Hindlimb muscle (tissue), 1 donor: ENCODE data around the gene COPZ2. TPM values are rescaled to one million over a fixed set of nuclear protein-coding genes. Genes with fewer than 3 reads are reported as not detected.
A peak's percentile ranks its signal among the peaks of the same experiment; 100 is the strongest.
"Not testable (repeated sequence)": the region's sequence is repeated elsewhere in the genome, so short reads cannot be mapped to it uniquely, and the experiment has no call there.

Source experiments
- DNase-seq: peaks from one replicate; pipeline ENCODE4 v3.0.0-alpha.2; 2013
- polyA plus RNA-seq: library from polyadenylated mRNA; unstranded; fragments of 120-200 nt; gene quantifications from one replicate; pipeline ENCODE4 v1.2.1, GENCODE V29; 2013; ENCODE audit not compliant: insufficient read length

COPZ2 gene
- polyA plus RNA-seq, 1 donor = 39.1 TPM

GRCh38 chr17:48028736-48029135, 8.9 kb downstream of the COPZ2 start:
- no peak for DNase-seq

- no peak for DNase-seq
Observed at GRCh38 chr17:48027322-48027981, 10.1 kb downstream of the COPZ2 start.

GRCh38 chr17:48026502-48027321, 10.9 kb downstream of the COPZ2 start:
- peak; percentile 91 for DNase-seq

GRCh38 chr17:48025904-48026501, 11.6 kb downstream of the COPZ2 start:
- no peak for DNase-seq

- peak; percentile 94 for DNase-seq
Observed at GRCh38 chr17:48025040-48025903, 12.3 kb downstream of the COPZ2 start.

GRCh38 chr17:48024149-48025039, 13.2 kb downstream of the COPZ2 start:
- DNase-seq = no peak

DNA sequence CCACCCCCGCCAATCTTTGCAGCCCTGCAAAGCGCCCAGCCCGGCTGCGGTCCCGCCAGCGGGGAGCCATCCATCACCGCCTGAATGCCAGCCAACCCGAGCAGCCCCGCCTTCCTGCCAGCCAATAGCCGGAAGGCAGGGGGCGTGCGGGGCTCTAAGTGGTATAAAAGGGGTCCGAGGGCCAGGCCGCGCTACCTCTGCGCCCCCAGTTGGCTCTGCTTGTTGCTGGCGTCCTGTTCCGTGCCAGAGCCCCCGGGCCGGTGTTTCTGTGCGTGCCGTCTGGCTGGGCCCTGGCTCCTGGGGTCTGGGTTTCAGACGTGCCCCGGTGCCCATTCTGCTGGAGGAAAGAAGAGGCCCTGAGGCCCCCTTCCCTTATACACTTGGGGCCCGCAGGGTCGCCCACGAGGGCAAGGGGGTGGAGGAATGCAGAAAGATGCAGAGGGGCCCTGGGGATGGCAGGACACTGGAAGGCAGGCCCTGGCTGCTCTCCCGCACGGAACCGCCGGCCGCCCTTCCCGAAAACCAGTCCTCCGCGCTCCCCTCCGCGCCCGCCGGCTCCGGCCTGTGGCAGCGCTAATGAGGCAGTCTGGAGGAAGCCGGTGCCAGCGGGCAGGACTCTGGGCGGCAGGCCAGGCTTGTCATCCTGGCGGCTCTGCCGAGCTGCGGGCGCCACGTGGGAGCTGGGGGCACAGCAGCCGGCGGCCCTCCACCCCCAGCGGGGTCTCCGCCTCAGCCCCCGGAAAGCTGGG, 14.0 kb downstream of the COPZ2 start:
- DNase-seq = peak; percentile 62

- DNase-seq = no peak
Observed at GRCh38 chr17:48022901-48023300, 14.7 kb downstream of the COPZ2 start.

DNA sequence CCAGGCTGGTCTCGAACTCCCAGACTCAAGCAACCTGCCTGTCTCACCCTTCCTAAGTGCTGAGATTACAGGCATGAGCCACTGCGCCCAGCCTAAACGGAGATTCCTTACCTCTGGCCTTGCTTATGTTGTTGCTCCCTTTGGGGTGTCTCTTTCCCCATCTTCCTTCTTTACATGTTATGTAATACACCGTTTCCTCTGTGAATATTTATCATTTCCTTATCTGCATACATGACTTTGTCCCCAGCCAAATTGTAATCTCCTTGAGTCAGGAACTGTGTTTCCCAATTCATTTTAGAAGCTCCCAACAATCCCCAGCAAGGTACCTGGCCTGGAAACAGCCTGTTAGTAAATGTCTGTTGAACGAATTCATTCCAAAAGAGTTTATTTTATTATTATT, 15.7 kb downstream of the COPZ2 start:
- no peak for DNase-seq

- not testable (repeated sequence) for DNase-seq
Observed at GRCh38 chr17:48017817-48018158, 19.8 kb downstream of the COPZ2 start.

GRCh38 chr17:48016112-48016511, 21.5 kb downstream of the COPZ2 start:
- no peak for DNase-seq

DNA sequence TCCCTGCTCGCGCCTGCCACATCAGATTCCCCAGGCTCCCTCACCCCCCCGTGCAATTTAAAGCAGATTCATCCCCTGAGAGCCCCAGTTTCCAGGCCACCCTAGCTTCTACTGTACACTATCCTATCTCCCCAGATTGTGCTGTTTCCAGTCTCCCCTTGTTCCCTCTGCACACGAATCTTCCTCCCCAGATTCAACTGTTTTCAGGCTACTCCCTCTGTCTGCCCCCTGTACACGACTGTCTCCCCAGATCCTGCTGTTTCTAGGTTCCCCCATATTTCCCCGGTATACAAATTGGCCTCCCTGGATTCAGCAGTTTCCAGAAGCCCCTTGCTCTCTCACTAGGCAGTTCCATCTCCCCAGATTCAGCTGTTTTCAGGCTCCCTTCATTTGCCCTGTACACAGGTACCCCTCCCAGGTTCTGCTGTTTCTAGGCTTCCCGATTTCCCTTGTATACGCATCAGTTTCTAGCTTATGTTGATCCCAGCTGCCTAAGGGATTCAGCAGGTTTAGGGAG, 22.9 kb downstream of the COPZ2 start:
- DNase-seq = no peak

DNA sequence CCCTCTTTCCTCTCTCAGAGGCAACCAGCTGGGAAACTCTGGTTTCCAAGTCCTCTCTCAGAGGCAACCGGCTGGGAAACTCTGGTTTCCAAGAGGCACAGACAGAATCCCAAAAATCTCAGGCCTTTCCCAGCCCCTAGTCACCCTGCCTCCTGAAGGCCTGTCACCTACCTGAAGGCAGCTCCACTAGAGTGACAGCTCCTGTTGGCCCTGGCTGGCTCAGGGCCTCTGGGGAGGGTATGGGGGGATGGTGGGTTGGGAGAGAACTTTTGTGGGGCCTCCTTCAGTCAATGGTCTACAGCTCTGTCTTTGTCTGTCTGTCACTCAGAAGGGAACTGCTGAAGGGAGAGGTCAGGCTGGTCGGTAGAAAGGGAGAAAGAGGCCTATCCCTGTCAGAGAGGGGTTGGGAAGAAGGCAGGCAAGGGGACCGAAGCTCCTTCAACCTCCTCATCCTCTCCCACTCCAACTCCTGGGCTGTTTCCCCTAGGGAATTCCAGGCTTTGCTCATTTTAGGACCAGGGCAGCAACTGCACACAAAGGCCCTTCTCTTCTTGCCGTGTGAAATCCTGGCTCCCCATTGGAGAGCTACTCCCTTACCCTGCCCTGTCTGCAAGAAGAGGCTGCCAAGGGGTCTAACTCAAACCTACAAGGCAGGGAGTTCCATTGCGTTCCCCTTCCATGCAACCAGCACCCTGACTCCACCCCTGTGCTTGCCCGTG, 23.6 kb downstream of the COPZ2 start:
- DNase-seq = no peak

DNA sequence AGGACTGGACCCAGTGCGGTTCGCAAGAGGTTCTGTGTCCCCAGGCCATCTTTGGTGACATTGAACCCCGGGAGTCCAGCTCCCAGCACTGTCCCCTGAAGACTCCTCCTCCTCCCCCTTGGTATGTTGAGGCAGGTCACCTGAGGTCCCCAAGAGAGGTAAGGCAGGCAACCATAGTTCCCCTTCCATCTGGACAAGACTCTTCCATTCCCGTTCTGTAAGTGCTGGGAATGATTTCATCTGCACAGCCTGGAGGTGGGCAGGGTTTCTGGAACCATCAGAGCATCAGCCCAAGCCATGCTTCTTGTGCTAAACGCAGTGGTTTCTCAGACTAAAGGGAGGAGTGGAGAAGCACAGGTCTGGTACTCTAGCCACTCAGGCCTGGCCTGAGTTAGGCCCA, 24.9 kb downstream of the COPZ2 start:
- DNase-seq = no peak

DNA sequence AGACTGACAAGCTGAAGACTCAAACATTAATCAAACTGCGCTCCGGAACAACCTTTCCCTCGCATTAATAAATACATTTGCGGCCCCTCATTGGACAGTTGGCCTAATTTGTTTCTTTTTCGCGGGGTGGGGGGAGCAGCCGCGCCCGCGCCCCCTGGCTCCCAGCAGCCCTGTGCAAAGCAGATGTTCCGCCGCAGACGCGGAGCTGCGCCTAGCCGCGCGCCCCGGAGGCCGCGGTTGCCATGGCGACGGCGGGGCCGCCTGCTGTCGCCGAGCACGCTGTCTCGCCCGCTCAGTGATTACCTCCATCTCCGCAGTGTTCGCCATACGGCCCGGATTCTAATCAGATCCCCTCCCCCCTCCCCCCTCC, 25.5 kb downstream of the COPZ2 start:
- DNase-seq = peak; percentile 70

DNA sequence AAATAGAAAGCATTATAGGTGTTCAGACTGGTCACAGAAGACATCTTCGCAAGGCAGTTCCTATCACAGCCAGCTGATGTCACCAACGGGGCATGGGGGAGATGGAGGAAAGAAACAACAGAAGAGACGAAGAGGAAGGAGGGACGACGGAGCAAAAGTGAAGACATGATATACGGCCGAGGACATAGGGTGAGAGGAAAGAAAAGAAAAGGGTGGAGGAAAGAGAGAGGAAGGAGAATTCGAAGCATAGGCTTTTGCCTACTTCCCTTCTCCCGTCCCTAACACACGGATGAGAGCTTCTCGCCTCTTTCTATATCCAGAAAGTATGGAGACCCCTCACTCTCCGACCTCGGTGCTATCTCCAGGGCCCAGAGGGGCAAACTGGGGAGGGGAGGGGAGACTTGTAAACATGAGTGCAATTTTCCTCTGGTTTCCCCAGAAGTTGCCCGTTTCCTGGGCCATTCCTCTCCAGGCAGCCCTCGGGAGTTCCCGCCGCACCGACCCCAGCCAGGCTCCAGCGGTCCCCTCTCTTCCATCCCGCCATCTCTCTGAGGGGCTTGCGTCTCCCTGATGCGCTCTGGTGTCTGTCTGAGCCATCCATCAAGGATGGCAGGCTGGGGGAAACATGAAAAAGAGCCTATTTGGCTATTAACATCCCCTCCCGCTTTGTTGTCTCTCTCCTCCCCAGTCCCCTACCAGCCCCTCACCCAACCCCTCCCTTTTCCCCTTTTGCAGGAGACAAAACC, 26.0 kb downstream of the COPZ2 start:
- no peak for DNase-seq

DNA sequence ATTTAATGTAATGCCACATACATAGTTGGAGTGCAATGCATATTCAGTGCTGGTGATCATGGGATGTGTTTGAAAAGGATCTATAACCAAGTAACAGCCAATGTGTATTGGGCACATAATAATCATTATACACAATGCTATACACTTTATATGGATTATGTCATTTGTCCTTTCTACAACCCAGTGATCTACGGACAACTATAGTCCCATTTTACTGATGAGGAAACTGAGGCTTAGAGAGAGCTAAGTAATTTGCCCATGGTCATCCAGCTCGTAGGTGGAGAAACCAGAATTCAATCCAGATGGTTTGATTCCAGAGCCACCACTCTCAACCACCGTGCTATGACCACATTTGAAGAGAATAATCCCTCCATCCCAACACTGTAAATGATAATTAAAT, 27.4 kb downstream of the COPZ2 start:
- no peak for DNase-seq

GRCh38 chr17:48006936-48007709, 30.5 kb downstream of the COPZ2 start:
- no peak for DNase-seq

DNA sequence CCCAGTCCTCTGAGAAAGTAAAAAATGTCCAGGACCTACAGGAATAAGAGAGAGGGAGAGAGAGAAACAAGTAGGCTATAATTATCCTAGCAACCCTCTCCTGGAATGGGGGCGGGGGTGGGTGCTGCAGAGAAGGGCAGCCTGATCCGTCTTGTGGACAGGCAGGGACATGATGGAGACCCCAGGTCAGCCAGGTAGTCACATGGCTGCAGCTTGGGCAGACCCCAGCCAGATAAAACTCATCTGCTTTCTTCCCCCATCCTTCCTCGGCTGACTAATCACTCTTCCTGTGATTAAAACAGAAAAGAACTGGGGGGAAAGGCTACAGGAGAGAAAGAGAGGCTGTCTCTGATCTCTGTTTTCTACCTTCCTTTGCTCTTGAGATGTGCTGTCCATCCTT, 32.6 kb downstream of the COPZ2 start:
- DNase-seq = no peak
